Pulmonary artery endothelial cell (primary cell): Measurements from ENCODE around the gene GPBP1. TPM values are rescaled to one million over a fixed set of nuclear protein-coding genes. Genes with fewer than 3 reads are reported as not detected.

Experiments
- total RNA-seq: library from RNA; depleted of rRNA; stranded (reverse); fragments of >200 nt; gene quantifications from 2 replicates; pipeline ENCODE4 v1.2.3, GENCODE V29; 2014

The GPBP1 gene
- total RNA-seq, 1 donor from 2014 or later, result 52.9 TPM

Other genes starting within 250 kb of the GPBP1 start
- 14.0 and 20.0 TPM in 2 replicates for gene MIER3, start 221.9 kb upstream of the GPBP1 start, total RNA-seq